HCT116 (cell line): ENCODE data around the gene CCKAR. TPM values are rescaled to one million over a fixed set of nuclear protein-coding genes. Genes with fewer than 3 reads are reported as not detected.

Source experiments
- ATAC-seq: fragments of 200-7000 bp; cut with Tn5 transposase; 2 replicates; pipeline ENCODE4 v1.9.1; 2020; ENCODE audit warnings: mild to moderate bottlenecking, moderate library complexity
- BruUV-seq: library from RNA; stranded (reverse); fragments of 400-500 nt; replicated peaks from 2 replicates; lab custom pipeline; 2021; lab: Mats Ljungman, UMichigan
- CTCF ChIA-PET: fragments of 300-600 bp; sonication (Branson Sonifier 250); formaldehyde crosslinking; loops from one replicate; lab custom pipeline; 2021; ENCODE audit warnings: antibody characterized with exemption; lab: Charles Lee
- POLR2A ChIA-PET: fragments of 300-600, 350-600 bp; sonication (Branson Sonifier 250); formaldehyde crosslinking; loops from one replicate; lab custom pipeline; 2021; ENCODE audit warnings: antibody characterized with exemption; lab: Charles Lee
- RAD21 ChIA-PET, 2 experiments: fragments of 300-600 bp; sonication (Branson Sonifier 250); formaldehyde crosslinking; loops; one replicate each; lab custom pipeline; 2023; ENCODE audit warnings: low total read pairs in 2 of 2; ENCODE audit not compliant: uncharacterized antibody in 2 of 2, unreplicated experiment in 2 of 2, low non-redundant PET in 1 of 2; lab: Charles Lee
- DNase-seq: peaks from one replicate; pipeline ENCODE4 v3.0.0-alpha.2; 2010; ENCODE audit warnings: low read depth, low spot score
- H2AFZ ChIP-seq: fragments of 200-600 bp; shearing (Covaris generic), sonication (generic); 2 replicates; pipeline ENCODE4 v1.6.1; 2017; ENCODE audit warnings: low read depth, mixed run types, mixed read lengths, antibody characterized with exemption, low read length; ENCODE audit not compliant: poor library complexity, severe bottlenecking
- H3K27ac ChIP-seq: 2 replicates; pipeline ENCODE4 v1.5.1; 2012; ENCODE audit warnings: low read depth, low read length
- H3K27me3 ChIP-seq: fragments of 200-600 bp; sonication (generic); 2 replicates; pipeline ENCODE4 v1.6.1; 2016; ENCODE audit warnings: mixed run types, low read length, mixed read lengths; ENCODE audit not compliant: insufficient read depth
- H3K36me3 ChIP-seq, 2 experiments: fragments of 200-500 bp in 1 of 2; fragments of 200-600 bp in 1 of 2; sonication (Bioruptor generic) in 1 of 2; sonication (generic) in 1 of 2; 2 replicates each; pipeline versions ENCODE4 v1.5.1 to v1.6.1; 2014 to 2016; ENCODE audit warnings: low read length in 2 of 2, inconsistent platforms in 1 of 2, mixed read lengths in 1 of 2, mixed run types in 1 of 2; ENCODE audit not compliant: insufficient read depth in 2 of 2, control insufficient read depth in 1 of 2
- H3K4me1 ChIP-seq, 2 experiments: fragments of 200-600 bp in 1 of 2; sonication (generic) in 1 of 2; 2 replicates each; pipeline versions ENCODE4 v1.5.1 to v1.6.1; 2012 to 2017; ENCODE audit warnings: low read length in 2 of 2, inconsistent platforms in 1 of 2, mild to moderate bottlenecking in 1 of 2, mixed read lengths in 1 of 2, mixed run types in 1 of 2, moderate library complexity in 1 of 2; ENCODE audit not compliant: insufficient read depth in 2 of 2, control insufficient read depth in 1 of 2
- H3K4me2 ChIP-seq: fragments of 200-600 bp; sonication (generic); 2 replicates; pipeline ENCODE4 v1.6.1; 2017; ENCODE audit warnings: mixed run types, low read length, mixed read lengths
- H3K4me3 ChIP-seq, 2 experiments: fragments of 200-600 bp in 1 of 2; sonication (generic) in 1 of 2; replicated peaks in 1 of 2; 2 replicates each; pipeline ENCODE4 v1.5.1; 2011 to 2016; ENCODE audit warnings: low read length in 2 of 2, control low read depth in 1 of 2, low read depth in 1 of 2, mild to moderate bottlenecking in 1 of 2, mixed read lengths in 1 of 2, mixed run types in 1 of 2
- H3K79me2 ChIP-seq: fragments of 200-600 bp; sonication (generic); 2 replicates; pipeline ENCODE4 v1.6.1; 2017; ENCODE audit warnings: mild to moderate bottlenecking, mixed run types, low read length, moderate library complexity, mixed read lengths; ENCODE audit not compliant: insufficient read depth
- H3K9ac ChIP-seq: fragments of 200-600 bp; sonication (generic); 2 replicates; pipeline ENCODE4 v1.6.1; 2016; ENCODE audit warnings: low read length, mixed read lengths
- H3K9me2 ChIP-seq: fragments of 200-600 bp; sonication (generic), shearing (Covaris generic); 2 replicates; pipeline ENCODE4 v1.6.1; 2017; ENCODE audit warnings: mixed run types, mild to moderate bottlenecking, moderate library complexity; ENCODE audit not compliant: insufficient read depth
- H3K9me3 ChIP-seq, 2 experiments: fragments of 200-500 bp in 1 of 2; fragments of 200-600 bp in 1 of 2; sonication (Bioruptor generic) in 1 of 2; sonication (generic) in 1 of 2; 2 replicates each; pipeline ENCODE4 v1.6.1; 2014 to 2017; ENCODE audit warnings: low read length in 2 of 2, mixed read lengths in 2 of 2, inconsistent platforms in 1 of 2, low read depth in 1 of 2, mild to moderate bottlenecking in 1 of 2, mixed run types in 1 of 2, moderate library complexity in 1 of 2; ENCODE audit not compliant: control insufficient read depth in 1 of 2, insufficient read depth in 1 of 2
- H4K20me1 ChIP-seq: fragments of 200-600 bp; sonication (generic), shearing (Covaris generic); 2 replicates; pipeline ENCODE4 v1.6.1; 2017; ENCODE audit warnings: mixed run types, mild to moderate bottlenecking, moderate library complexity; ENCODE audit not compliant: insufficient read depth
- ATF3 ChIP-seq: IDR thresholded peaks from 2 replicates; pipeline ENCODE4 v1.6.1; 2012
- CBX3 ChIP-seq: IDR thresholded peaks from 2 replicates; pipeline ENCODE4 v1.6.1; 2012; ENCODE audit warnings: low read depth
- CEBPB ChIP-seq: IDR thresholded peaks from 2 replicates; pipeline ENCODE4 v1.6.1; 2012; ENCODE audit warnings: low read depth
- YY1 ChIP-seq: IDR thresholded peaks from 2 replicates; pipeline ENCODE4 v1.6.1; 2011; ENCODE audit warnings: low read length, low read depth, moderate library complexity, mild to moderate bottlenecking; ENCODE audit not compliant: insufficient replicate concordance; ENCODE audit errors: extremely low read depth
- ZBTB33 ChIP-seq: IDR thresholded peaks from 2 replicates; pipeline ENCODE4 v1.6.1; 2011; ENCODE audit warnings: mild to moderate bottlenecking, low read length, moderate library complexity; ENCODE audit not compliant: insufficient replicate concordance; ENCODE audit errors: extremely low read depth
- ZFX ChIP-seq: fragments of 450-650 bp; IDR thresholded peaks from 2 replicates; pipeline ENCODE4 v1.6.1; 2017
- intact Hi-C: fragments of 100-400 bp; cut with micrococcal nuclease; formaldehyde crosslinking; loops from 2 replicates; pipeline ENCODE4 v1.10.0; 2022
- total RNA-seq: library from RNA; stranded (reverse); gene quantifications from one replicate; pipeline ENCODE4 v1.2.1, GENCODE V29; 2021; ENCODE audit not compliant: unreplicated experiment
- TF ChIP-seq, protein P1 (sequence below): IDR thresholded peaks from 2 replicates; pipeline ENCODE4 v1.6.1; 2012

Gene CCKAR
- total RNA-seq, 1 experiment from 2014 or later: not detected

GRCh38 chr4:26484516-26484915, 5.8 kb downstream of the CCKAR start:
- Histone ChIP-seq H3K4me2 (no peak overlapping the region), H3K27me3 (peaks cover 4% of the 10 kb centered on the region), H3K4me1 (no peaks in the 10 kb centered on the region), H4K20me1 (no peaks in the 10 kb centered on the region), H2AFZ (no peak overlapping the region), H3K36me3 (no peaks in the 10 kb centered on the region), H3K79me2 (no peaks in the 10 kb centered on the region), H3K9me2 (no peaks in the 10 kb centered on the region), H3K27ac (no peak overlapping the region), H3K9me3 (no peaks in the 10 kb centered on the region), H3K4me3 (no peak overlapping the region), H3K9ac (no peak overlapping the region)
- ChIA-PET CTCF (no interaction called here), RAD21 (no interaction called here), POLR2A (no interaction called here)
- TF ChIP-seq ZBTB33: no peak
- TF ChIP-seq YY1: no peak
- no peak for TF ChIP-seq ZFX
- TF ChIP-seq, protein P1, sequence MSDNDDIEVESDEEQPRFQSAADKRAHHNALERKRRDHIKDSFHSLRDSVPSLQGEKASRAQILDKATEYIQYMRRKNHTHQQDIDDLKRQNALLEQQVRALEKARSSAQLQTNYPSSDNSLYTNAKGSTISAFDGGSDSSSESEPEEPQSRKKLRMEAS: no peak
- intact Hi-C loops: no loop called here
- BruUV-seq: no TSS peak
- ATAC-seq (no peak), DNase-seq (no peak)

GRCh38 chr4:26484032-26484515, 6.2 kb downstream of the CCKAR start:
- intact Hi-C loops: no loop called here
- TF ChIP-seq CEBPB (no peak), CBX3 (no peak), ATF3 (no peak)
- no peaks in the 10 kb centered on the region for H4K20me1 ChIP-seq
- CTCF ChIA-PET: no interaction called here
- RAD21 ChIA-PET: no interaction called here
- H3K9ac ChIP-seq: no peak overlapping the region
- H3K4me2 ChIP-seq: no peak overlapping the region
- no TSS peak for BruUV-seq
- ATAC-seq: no peak
- H3K4me1 ChIP-seq: no peaks in the 10 kb centered on the region
- no peaks in the 10 kb centered on the region for H3K9me2 ChIP-seq
- POLR2A ChIA-PET: no interaction called here
- no peak overlapping the region for H2AFZ ChIP-seq
- H3K27me3 ChIP-seq: no peaks in the 10 kb centered on the region
- no peaks in the 10 kb centered on the region for H3K36me3 ChIP-seq
- no peaks in the 10 kb centered on the region for H3K79me2 ChIP-seq
- H3K4me3 ChIP-seq: no peak overlapping the region
- no peak overlapping the region for H3K27ac ChIP-seq
- no peaks in the 10 kb centered on the region for H3K9me3 ChIP-seq
- DNase-seq: no peak
